ENCODE measurements around the gene PRRX1.

The PRRX1 gene

DNA sequence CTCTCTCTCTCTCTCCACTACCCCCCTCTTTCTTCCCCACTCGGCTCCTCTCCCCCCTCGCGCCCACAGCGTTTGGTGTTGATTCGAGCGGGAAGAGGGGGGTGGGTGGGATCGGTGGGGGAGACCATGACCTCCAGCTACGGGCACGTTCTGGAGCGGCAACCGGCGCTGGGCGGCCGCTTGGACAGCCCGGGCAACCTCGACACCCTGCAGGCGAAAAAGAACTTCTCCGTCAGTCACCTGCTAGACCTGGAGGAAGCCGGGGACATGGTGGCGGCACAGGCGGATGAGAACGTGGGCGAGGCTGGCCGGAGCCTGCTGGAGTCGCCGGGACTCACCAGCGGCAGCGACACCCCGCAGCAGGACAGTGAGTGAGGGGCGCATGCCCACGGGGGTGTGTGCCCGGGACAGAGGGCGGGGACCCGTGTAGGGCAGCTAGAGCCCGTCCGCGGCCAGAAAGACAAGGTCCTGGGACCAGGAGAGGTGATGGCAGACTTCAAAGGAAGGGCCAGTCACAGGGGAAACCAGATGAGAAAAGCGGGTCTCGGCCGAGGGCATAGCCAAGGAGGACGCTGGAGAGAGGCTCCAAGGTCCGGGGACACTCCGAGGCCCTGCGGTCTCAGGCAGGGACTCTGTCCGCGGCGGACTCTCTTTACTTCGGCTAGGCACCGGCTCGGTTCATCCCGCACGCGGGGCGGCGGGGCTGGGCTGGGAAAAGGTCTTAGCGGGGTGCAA lies at the start of gene PRRX1:
TSS of gene PRRX1 (plus strand) at position 39 of the 735 bp plus-strand sequence. CDS start at position 127, 88 bp downstream.
- DNase-seq: no peak

DNA sequence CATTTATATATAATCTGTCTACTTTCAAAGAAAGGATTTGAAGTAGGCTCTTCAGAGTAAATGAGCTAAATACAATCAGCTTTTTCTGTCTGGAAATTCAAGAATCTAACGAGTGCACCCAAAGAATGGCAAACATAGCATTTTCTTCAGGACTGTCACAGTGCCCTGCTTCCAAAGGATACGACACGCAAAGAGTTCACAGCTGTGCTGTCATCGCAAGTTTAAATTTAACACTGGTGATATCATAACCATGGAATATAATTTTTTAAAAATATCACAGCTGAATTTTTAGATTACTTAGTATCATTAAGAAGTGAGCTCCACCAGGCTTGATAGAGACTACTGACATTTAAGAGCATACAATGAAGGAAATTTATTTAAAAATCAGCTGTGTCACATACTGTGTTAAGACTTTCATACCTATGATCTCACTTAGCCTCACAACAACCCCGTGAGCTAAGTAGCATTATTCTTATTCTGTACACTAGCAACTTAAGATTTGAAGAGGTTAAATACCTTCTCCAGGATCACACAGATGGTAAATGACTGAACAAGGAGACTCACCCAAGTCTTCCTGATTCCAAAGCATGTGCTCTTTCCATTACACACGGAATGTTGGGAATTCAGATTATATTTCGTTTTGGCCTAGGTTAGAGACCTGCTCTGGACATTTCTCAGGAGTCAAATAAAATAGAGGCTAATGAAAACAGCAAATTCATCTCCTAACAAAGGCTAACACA lies 46.2 kb upstream of the PRRX1 start:
- DNase-seq: no peak

DNA sequence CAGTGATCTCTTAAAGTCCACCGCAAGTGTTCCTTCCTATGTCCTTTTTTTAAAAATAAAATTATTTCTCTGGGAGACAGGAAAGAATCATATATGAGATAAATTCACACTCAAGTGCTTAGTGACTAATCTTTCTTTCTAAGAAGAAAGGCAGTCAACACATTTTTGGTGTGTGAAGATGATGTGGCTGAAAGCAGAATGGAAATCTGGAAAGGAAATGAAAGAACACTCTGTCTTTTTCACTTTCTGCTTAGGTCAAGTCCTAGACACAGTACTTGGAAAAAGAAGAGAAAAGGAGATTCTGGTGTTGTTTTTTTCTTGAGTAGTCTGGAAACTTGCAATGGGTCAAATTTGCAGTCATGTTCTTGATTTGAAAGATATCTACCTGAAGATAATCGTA lies 45.5 kb upstream of the PRRX1 start:
- DNase-seq: no peak

DNA sequence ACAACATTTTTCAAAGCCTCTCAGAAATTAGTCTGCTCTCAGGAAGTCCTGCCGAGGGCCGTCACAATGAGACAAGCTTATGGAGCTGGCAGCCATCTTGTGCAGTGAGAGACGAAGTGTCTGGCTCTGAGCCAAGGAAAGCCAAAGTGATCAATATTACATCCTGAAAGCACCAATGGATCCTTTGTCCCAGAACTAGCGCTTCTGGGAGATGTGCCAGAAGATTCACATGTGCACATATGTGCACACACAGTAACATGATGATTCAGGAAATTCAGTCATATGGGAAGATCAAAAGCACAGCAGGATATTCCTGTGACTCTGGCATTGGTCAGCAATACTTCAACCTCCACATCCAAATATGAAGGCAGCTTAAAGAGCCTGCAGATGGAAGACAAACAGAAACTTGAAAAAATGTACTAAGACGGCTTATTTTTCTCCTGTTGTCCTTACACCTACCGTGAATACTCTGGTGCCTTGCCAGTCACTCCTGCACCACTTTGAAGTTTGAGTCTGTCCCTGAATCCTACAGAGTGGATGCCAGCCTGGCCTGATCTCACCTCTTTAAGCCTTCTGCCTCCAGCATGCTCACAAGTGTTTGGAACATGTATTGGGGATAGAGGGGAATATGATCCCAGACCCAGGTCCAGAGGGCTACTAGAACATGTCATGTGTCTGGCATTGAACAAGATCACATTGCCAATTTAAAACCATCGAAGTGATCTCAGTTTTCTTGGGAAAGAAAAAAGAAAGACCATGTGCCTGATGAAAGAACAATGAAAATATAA lies 44.5 kb upstream of the PRRX1 start:
- DNase-seq: no peak

DNA sequence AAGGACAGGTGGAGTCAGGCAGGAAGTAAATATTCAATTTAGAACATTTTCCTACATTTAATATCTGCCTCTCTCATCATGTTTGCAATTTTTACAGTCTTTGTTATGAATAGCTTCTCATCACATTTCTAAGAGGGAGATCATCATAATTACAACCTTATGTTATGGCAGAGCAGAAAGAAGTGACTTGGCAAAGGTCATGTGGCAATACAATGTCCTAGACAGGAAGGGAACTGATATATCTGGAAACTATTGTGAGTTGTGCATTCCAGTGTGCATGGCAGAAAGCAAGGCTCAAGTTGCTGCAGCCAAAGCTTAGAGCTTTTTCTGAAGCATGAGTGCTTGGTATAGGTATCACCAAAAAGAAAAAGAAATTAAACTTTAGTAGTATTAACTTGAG lies 43.8 kb upstream of the PRRX1 start:
- DNase-seq: no peak

DNA sequence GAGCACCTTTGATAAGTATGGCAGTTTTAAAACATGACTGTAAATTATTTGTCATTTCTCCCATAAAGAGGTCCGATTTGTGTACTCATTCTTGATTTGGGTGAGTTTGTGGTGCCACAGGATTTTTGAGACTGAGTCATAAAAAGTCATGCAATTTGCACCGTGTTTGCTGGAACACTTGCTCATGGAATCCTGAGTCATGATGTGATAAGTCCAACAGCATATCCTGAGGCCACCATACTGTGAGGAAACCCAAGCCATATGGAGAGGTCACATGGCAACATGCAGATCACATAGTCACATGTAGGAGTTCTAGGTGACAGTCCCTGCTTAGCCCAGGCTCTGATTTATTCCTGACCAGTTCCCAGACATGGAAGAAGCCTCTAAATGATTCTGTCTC lies 40.8 kb upstream of the PRRX1 start:
- no peak for DNase-seq

DNA sequence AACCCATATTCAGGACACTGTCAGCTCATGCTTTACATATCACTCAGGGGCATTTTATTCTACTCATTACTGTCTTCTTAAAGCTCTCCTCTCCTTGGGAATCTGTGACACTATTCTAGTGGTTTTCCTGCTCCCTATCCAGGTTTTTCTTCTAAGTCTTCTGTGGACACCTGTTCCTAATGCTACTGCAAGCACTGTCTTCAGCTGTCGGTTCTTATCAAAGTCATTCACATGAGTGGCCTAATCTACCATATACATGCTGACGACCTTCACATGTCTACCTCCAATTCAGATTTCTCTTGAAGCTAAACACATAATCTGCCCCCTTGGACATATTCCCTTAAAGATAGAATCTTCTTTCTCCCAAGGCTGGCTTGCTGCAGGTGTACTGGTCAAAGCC lies 39.8 kb upstream of the PRRX1 start:
- no peak for DNase-seq

DNA sequence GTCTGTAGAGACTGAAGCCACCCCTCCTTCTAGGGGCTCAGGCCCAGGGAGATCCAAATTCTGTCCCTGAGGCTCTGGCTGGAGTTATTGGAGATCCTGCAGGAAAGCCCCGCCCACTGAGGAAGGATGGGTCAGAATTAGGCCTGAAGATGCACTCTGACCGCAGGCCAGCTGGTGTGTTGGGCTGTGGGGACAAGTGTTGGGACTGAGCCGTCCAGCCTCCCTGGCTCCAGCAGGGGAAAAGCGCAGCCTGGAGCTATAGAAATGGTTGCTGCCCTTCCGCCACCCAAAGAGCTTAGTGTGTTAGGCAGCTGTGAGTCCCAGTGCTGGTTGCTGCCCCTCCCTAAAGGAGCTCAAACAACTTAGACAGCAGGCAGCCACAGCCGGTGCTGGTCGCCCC lies 33.0 kb upstream of the PRRX1 start:
- no peak for DNase-seq

DNA sequence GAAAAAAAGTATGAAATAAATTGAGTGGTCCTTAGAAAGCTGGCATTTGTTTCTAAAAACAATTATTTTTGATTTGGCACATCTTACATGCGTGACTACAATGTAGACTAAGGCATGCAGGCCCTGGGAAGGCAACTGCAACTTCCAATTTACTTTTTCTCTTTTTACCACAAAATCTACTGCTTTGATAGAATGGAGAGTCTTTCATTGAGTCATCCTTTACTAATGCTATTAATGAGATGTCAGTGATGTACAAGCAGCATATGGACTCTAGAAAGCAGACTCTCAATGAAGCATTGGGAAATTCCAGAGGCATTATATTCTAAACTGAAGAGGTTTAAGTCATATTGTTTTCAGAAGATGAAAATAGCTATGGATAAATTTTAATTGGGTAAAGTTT lies 29.6 kb upstream of the PRRX1 start:
- no peak for DNase-seq

DNA sequence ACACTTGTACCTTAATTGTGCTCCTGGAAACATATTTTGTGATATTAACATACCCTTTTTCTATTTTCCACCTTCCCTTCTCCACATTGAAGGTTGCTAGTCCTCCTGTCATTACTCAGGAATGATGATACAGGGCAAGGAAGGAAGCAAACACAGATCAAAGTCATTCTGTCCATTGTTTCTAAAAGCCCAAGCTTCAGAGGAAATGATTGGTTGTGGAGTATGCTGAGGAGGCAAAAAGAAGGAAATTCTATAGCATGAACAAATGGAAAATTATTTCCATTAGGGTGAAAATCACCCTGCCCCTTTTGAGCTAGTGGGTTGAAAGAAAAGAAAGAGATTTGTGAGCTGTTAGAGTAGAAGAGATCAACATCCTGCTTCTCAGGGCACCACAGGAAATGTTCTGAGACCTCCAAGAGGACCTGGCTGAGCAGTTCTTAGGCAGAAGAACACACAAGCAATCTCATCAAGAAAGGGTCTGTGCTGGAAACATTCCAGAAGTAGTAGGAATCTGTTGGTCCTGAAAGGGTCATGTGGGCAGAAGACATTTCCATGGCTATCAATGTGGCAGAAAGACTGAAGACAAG lies 29.0 kb upstream of the PRRX1 start:
- no peak for DNase-seq

DNA sequence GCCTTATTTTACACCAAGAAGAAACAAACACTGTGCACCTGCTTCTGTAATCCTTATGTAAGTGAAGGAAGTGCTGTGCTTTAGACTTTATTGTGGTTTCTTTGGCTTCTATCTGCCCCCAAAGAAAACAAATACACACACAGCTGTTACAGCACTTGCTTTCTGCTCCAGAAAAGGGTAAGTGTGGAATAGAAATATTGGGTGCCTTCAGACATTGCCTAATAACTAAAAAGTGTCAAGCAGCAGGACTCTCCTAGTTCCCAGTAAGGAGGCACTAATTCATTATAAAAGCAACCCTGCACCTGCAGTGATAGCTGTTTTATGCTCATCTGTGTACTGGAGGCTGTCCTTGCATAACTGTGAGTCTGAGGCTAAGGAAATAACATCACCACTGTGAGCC lies 23.4 kb upstream of the PRRX1 start:
- DNase-seq: no peak

DNA sequence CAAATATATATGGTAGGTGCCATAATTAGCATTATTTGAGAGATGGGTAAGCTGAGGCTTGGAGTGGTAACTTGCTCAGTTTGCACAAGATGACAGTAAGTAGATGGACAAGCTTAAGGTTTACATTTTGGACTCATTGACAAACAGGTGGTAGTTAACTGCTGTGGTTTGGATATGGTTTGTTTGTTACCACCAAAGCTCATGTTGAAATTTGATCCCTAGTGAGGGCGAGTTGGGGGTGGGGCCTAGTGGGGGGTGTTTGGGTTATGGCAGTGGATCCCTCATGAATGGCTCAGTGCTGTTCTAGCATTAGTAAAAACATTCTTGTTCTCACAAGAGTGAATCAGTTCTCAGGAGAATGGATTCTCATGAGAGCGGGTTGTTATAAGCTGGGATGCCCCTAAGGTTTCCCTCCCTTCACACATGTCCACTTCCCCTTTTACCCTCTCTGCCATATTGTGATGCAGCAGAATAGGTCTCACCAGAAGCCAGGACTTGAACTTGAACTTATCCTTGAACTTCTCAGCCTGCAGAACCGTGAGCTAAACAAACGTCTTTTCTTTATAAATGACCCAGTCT lies 6.6 kb upstream of the PRRX1 start:
- DNase-seq: no peak

DNA sequence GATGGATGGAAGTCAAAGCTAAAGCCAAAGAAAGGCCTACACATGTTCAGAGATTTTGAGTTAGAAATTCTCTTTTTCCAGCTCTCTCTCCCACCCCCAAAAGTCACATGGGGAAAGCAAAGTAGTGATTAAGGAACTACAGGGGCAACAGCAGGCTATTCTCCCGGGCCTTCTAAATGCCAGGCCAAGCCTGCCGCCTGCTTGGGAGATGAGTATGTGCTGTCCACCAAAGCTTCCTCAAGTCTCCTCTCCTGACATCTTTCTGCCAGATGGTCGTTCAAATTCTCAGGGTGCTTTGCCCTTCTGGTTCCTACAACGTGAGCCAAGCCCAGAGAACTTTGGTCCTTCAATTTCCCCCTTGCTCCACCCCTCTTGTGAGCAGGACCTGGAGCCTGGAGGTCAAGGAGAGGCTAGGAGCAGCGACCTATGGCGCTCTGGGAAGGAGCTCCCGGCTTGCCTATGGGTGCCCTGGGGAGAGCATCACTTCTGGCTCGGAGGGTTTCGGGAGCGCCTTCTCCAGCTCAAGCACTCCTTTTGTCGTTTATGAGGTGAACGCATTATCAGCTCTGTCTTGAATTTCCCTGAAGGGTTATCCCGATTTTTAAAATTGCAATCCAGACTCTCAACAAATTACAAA lies 4.4 kb upstream of the PRRX1 start:
- no peak for DNase-seq

DNA sequence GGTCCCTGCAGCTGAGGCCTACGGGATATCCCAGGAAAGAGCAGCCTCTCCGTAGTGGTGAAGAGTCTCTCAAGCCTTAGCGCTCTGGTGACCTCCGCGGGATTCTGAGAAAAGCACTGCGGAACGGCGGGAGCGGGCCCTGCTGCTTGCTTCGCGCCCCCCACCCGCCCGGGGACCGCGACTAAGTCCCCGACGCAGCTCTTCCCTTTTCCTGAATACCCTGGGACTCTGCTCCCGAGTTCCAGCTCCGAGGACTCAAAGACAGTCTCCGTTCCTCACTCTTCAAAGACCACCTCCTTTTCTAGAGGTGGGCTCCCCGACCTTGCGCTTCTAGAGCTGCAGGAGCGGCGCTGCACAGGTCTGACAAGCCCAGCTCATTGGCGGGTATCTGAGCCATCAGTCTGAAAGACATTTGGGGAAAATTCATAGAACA lies 3.6 kb upstream of the PRRX1 start:
- no peak for DNase-seq

DNA sequence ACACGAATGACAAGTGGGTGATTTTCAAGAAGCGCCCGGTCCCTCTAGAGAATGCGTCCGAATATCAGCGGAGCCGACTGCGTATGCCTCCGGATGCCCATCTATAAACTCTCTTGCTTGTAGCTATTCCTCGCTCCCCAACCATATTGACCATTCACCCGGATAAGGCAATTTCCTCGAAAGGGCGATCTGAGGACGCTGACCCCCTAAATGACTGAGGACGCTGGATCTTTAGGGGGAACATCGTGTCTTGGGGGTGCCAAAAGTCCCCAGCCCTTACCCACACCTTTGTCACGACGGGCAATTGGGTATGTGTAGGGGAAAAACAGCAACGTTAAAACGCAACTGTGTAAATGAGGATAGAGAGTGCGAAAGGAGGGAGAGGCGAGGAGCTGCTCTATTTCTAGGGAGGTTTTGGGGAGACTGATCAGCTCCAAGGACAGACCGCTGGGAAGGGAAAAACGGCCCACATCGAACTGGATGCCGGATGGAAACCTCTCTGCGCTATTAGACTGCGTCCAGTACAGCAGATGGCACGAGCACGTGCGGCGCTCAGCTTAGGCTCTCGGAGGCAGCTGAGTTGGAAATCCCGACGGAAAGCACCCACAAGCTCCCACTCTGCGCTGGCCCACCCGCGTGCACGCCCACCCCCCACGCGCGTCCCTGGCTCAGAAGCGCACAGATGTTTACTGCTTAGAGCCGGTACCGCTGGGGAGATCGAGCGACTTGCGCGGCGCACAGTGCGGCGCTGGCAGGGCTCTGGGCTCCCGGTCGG lies 2.9 kb upstream of the PRRX1 start:
- DNase-seq: no peak

DNA sequence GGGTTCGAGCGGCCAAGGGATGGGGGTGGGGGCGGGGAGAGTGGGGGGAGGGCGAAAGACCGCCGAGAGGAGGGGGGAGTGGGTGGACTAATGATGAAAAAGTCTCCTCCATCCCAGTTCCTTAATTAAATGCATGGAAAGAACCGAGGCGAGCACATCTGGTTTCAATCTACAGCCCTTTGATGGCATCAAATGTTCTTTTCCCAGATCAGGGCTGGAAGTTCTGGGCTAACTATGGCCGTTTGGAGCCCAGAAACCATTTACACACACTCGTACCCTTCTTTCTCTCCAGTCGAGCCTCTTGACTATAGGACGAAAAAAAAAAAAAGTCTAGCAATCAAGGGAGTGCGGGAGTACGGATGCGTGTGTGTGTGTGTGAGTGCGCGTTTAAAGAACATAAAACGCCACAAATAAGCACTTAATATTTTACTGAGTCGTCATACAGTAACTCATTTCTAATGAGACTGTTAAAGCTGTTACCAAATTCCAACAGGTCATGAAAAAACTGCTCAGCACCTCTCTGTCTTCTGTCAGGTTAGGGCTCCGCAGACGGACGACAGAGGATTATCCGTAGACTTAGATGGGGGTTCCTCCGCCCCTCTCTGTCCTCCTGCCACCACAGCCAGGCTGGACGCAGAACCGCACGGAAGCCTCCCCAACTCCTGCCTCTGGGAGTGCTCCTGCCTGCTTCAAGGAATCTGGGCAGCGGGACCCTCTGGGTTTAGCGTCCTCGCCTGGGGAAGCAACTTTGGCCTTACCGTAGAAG lies 2.1 kb upstream of the PRRX1 start:
- DNase-seq: no peak

DNA sequence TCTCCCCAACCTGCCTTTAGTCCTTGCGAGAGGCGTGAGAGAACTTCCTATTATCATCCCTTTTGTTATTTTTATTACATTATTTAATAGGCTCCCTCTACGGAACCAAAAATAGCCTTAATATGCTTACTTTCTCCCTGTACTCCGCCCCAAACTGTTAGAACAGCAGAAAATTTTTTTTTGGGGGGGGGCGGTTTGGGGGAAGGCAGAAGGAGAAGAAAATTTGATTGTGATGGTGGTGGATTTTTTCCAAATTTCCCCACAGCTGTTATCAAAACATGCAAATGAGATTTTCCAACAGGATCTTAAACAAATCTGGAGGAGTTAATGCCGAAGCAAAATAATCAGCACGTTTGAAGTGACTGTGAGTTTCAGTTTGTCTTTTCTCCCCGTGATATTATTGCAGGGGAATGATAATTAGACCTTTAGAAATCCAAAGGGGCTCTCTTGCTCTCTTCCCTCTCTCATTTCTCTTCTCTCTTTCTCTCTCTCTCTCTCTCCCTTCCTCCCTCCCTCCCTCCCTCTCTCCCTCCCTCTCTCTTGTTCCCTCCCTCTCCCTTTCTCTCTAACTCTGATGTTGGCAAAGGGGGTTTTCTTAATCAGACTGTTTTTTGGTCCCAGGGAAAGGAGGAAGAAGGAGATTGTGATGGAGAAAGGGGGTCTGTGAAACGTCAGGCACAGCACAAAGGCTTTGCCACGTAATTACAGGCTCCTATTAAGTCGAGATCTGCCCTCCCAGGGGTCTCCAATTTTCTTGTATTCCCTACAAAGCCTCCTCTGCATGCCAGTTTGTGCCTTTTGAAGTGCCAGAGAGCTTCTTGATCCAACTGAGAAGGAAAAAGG lies 1.1 kb upstream of the PRRX1 start:
- no peak for DNase-seq

DNA sequence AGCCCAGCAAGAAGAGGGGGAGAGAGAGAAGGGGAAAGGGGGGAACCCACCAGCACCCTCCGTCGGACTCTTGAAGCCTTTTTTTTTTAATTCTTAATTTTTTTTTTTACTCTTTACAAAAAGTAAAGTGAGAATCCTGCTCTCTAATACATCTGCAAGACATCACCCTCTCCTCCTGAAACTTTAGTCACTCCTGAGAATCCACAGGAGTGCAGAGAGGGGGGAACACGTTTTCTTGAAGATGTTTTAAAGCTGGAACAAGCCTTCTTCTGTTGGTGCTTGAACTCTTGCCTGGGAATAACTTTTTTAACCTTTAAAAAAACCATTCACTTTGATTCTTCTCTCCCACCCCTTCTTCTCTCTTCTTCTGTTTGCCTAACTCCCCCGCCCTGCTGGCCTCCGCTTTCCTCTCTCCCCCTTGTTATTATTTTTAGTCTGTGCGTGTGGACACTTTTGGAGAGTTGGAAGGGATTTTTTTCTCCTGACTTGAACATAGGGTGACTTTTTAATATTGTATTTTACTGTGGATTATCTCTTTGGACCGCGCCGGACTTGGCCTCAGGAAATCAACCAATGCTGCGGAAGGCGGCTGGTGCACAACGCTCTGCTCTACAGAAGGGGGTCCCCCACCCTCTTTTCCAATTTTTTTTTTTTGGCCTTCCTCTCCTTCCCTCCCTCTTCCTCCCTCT lies 383 bp upstream of the PRRX1 start:
- no peak for DNase-seq
